ENCODE data around the gene NRN1. TPM values are rescaled to one million over a fixed set of nuclear protein-coding genes. Genes with fewer than 3 reads are reported as not detected.
"Not testable (repeated sequence)": the region's sequence is repeated elsewhere in the genome, so short reads cannot be mapped to it uniquely, and the experiment has no call there.

The NRN1 gene
- total and polyA plus RNA-seq, 12 donors: 1.1 to 13.6 (median 5.4) TPM

DNA sequence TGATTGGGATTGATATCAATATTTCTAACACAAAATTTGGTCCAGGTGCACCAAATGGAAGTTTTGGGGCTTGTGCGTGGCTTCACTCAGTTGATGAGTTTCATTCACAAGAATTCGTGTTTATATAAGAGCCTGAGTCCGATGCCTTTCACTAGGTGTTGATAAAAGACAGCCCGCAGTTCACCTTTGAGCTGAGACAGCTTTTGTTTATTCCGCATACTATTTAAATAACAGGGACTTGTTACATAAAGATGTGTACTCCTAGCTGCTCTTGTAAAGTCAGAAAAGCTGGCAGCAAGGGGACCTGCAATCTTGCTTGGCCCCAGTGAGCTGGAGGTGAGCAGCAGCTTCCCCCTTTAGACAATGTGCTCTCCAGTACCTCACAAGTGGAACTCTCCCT, 19.0 kb upstream of the NRN1 start:
- H3K9me3 ChIP-seq (replicated peaks in 1 of 3): no peaks in the 10 kb centered on the region
- intact Hi-C loops (cut with DNase I): no loop called here
- H3K4me3 ChIP-seq: no peak overlapping the region
- no peak for TF ChIP-seq POLR2A (IDR thresholded peaks at IDR 0.05)
- TF ChIP-seq, protein P1, sequence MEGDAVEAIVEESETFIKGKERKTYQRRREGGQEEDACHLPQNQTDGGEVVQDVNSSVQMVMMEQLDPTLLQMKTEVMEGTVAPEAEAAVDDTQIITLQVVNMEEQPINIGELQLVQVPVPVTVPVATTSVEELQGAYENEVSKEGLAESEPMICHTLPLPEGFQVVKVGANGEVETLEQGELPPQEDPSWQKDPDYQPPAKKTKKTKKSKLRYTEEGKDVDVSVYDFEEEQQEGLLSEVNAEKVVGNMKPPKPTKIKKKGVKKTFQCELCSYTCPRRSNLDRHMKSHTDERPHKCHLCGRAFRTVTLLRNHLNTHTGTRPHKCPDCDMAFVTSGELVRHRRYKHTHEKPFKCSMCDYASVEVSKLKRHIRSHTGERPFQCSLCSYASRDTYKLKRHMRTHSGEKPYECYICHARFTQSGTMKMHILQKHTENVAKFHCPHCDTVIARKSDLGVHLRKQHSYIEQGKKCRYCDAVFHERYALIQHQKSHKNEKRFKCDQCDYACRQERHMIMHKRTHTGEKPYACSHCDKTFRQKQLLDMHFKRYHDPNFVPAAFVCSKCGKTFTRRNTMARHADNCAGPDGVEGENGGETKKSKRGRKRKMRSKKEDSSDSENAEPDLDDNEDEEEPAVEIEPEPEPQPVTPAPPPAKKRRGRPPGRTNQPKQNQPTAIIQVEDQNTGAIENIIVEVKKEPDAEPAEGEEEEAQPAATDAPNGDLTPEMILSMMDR (IDR thresholded peaks at IDR 0.05): no peak
- no peaks in the 10 kb centered on the region for H3K36me3 ChIP-seq (replicated peaks in 1 of 2)
- 74 to 90% (median 82%) methylated on average over 5 of the region's 5 CpGs for WGBS, 4 donors
- no peaks in the 10 kb centered on the region for H3K4me1 ChIP-seq (replicated peaks in 1 of 2)
- H3K27me3 ChIP-seq: peaks cover 3% of the 10 kb centered on the region
- no peak overlapping the region for H3K27ac ChIP-seq
- no peak for DNase-seq

DNA sequence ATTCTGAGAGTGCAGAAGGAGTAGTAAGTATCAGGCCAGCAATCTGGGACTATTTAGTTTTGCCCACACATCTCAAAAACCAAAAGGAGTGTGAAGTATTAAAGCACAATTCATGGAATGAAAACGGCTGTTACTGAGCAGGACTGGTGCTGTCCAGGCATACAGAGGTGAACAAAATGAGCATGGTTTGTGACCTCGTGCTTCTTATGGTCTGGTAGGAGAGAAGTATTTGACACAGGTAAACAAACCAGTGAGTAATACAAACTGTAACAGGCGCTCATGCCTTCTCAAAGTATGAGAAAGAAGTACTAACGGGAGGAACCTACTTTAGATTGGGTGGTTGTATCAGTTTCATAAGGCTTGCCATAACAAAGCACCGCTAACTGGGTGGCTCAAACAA, 17.5 kb upstream of the NRN1 start:
- intact Hi-C loops (cut with DNase I): no loop called here
- H3K27ac ChIP-seq: no peak overlapping the region

DNA sequence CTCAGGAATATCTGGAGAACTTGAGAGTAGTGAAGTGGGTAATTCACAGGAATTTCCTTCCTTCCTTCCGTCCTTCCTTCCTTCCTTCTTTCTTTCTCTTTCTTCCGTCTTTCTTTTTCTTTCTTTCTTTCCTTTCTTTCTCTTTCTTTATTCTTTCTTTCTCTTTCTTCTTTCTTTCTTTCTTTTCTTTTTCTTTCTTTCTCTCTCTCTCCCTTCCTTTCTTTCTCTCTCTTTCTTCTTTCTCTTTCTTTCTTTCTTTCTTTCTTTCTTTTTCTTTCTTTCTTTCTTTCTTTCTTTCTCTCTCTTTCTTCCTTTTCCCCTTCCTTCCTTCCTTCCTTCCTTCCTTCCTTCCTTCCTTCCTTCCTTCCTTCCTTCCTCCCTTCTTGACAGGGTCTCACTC, 16.1 kb upstream of the NRN1 start:
- whole genome bisulfite sequencing, 4 donors: 65 to 84% (median 80%) methylated on average over 2 of the region's 2 CpGs
- H3K9me3 ChIP-seq (replicated peaks in 1 of 3); H3K27ac ChIP-seq; DNase-seq; H3K27me3 ChIP-seq; H3K4me3 ChIP-seq; H3K4me1 ChIP-seq (replicated peaks in 1 of 2); H3K36me3 ChIP-seq (replicated peaks in 1 of 2); intact Hi-C loops (cut with DNase I): not testable (repeated sequence)

More for the DNA sequence above, 17.5 kb upstream of the NRN1 start:
- 66 to 81% (median 74%) methylated on average over 5 of the region's 5 CpGs for WGBS, 4 donors
- Histone ChIP-seq H3K27me3 (peaks cover 3% of the 10 kb centered on the region), H3K4me1 (replicated peaks in 1 of 2) (no peaks in the 10 kb centered on the region), H3K4me3 (no peak overlapping the region), H3K9me3 (replicated peaks in 1 of 3) (no peaks in the 10 kb centered on the region), H3K36me3 (replicated peaks in 1 of 2) (no peaks in the 10 kb centered on the region)
- TF ChIP-seq POLR2A (IDR thresholded peaks at IDR 0.05): no peak
- TF ChIP-seq, protein P1 (IDR thresholded peaks at IDR 0.05): no peak
- DNase-seq: no peak

- TF ChIP-seq POLR2A (IDR thresholded peaks at IDR 0.05): no peak
- TF ChIP-seq, protein P1 (IDR thresholded peaks at IDR 0.05): no peak
- Histone ChIP-seq H3K4me1 (replicated peaks in 1 of 2) (peaks cover 8 to 23% of the 10 kb centered on the region in 2 donors), H3K36me3 (replicated peaks in 1 of 2) (no peaks in the 10 kb centered on the region), H3K27me3 (peaks cover 65% of the 10 kb centered on the region), H3K27ac (peak overlapping the region in 2 of 5 donors; percentile 23 to 30), H3K9me3 (replicated peaks in 1 of 3) (no peaks in the 10 kb centered on the region), H3K4me3 (peak overlapping the region in 2 of 4 donors; percentile 22 to 55)
- intact Hi-C loops (cut with DNase I): no loop called here
- WGBS, 4 donors: 1 to 3% (median 2%) methylated on average over 6 to 62 of the region's 62 CpGs
- DNase-seq: peak; percentile 37 to 69 (median 62)
These were observed 2.1 kb upstream of the NRN1 start for GRCh38 chr6:6008648-6009421.

Measured in adrenal gland (tissue), 12 donors.